ENCODE measurements around the gene KCNV2. TPM values are rescaled to one million over a fixed set of nuclear protein-coding genes. Genes with fewer than 3 reads are reported as not detected.

The KCNV2 gene
- total RNA-seq, 4 donors from 2014 or later, result not detected

GRCh38 chr9:2677915-2678889 lies 39.1 kb upstream of the KCNV2 start:
- H3K4me3 ChIP-seq, result no peak overlapping the region
- H3K9me3 ChIP-seq, result no peaks in the 10 kb centered on the region
- H3K36me3 ChIP-seq, result no peaks in the 10 kb centered on the region
- no peaks in the 10 kb centered on the region for H3K4me1 ChIP-seq
- TF ChIP-seq POLR2A (IDR thresholded peaks at IDR 0.05) (no peak), CTCF (IDR thresholded peaks at IDR 0.05) (no peak)
- DNase-seq, result no peak
- no peak overlapping the region for H3K27ac ChIP-seq
- no peaks in the 10 kb centered on the region for H3K27me3 ChIP-seq

- H3K36me3 ChIP-seq, result no peaks in the 10 kb centered on the region
Measured at GRCh38 chr9:2679011-2679410, 38.3 kb upstream of the KCNV2 start.

GRCh38 chr9:2681981-2682380 lies 35.3 kb upstream of the KCNV2 start:
- Histone ChIP-seq H3K36me3 (no peaks in the 10 kb centered on the region), H3K4me3 (no peak overlapping the region), H3K9me3 (no peaks in the 10 kb centered on the region), H3K27me3 (no peaks in the 10 kb centered on the region), H3K4me1 (no peaks in the 10 kb centered on the region), H3K27ac (no peak overlapping the region)
- TF ChIP-seq CTCF (IDR thresholded peaks at IDR 0.05) (no peak), POLR2A (IDR thresholded peaks at IDR 0.05) (no peak)
- DNase-seq, result no peak

More at GRCh38 chr9:2679011-2679410, 38.3 kb upstream of the KCNV2 start:
- H3K27ac ChIP-seq, result no peak overlapping the region
- no peaks in the 10 kb centered on the region for H3K4me1 ChIP-seq
- H3K4me3 ChIP-seq, result no peak overlapping the region
- no peak for DNase-seq
- no peaks in the 10 kb centered on the region for H3K9me3 ChIP-seq
- no peaks in the 10 kb centered on the region for H3K27me3 ChIP-seq
- TF ChIP-seq CTCF (IDR thresholded peaks at IDR 0.05) (no peak), POLR2A (IDR thresholded peaks at IDR 0.05) (no peak)

- TF ChIP-seq POLR2A (IDR thresholded peaks at IDR 0.05) (no peak), CTCF (IDR thresholded peaks at IDR 0.05) (no peak)
- no peak overlapping the region for H3K4me3 ChIP-seq
- DNase-seq, result no peak
- H3K4me1 ChIP-seq, result no peaks in the 10 kb centered on the region
- no peak overlapping the region for H3K27ac ChIP-seq
- no peaks in the 10 kb centered on the region for H3K27me3 ChIP-seq
- no peaks in the 10 kb centered on the region for H3K36me3 ChIP-seq
- no peaks in the 10 kb centered on the region for H3K9me3 ChIP-seq
Measured at GRCh38 chr9:2686911-2687310, 30.4 kb upstream of the KCNV2 start.

GRCh38 chr9:2688636-2689035 lies 28.7 kb upstream of the KCNV2 start:
- no peaks in the 10 kb centered on the region for H3K36me3 ChIP-seq
- H3K9me3 ChIP-seq, result no peaks in the 10 kb centered on the region
- H3K4me3 ChIP-seq, result no peak overlapping the region
- H3K27ac ChIP-seq, result no peak overlapping the region
- DNase-seq, result no peak
- TF ChIP-seq POLR2A (IDR thresholded peaks at IDR 0.05), result no peak
- no peak for TF ChIP-seq CTCF (IDR thresholded peaks at IDR 0.05)
- no peaks in the 10 kb centered on the region for H3K4me1 ChIP-seq
- no peaks in the 10 kb centered on the region for H3K27me3 ChIP-seq
